Chondrocyte (in vitro differentiated cells): ENCODE data around the gene ATG13. TPM values are rescaled to one million over a fixed set of nuclear protein-coding genes. Genes with fewer than 3 reads are reported as not detected.

Source experiments
- DNase-seq: peaks from one replicate; pipeline ENCODE4 v3.0.0; 2021; ENCODE audit warnings: mixed read lengths, low spot score
- H3K27ac Mint-ChIP-seq: one replicate; pipeline ENCODE4 v1.8.0; 2021; ENCODE audit warnings: mild to moderate bottlenecking, moderate library complexity, mixed read lengths; ENCODE audit not compliant: unreplicated experiment
- H3K27me3 Mint-ChIP-seq: 2 replicates; pipeline ENCODE4 v1.8.0; 2021; ENCODE audit warnings: low read depth, mixed read lengths
- H3K36me3 Mint-ChIP-seq: 2 replicates; pipeline ENCODE4 v1.8.0; 2021; ENCODE audit warnings: low read depth, mixed read lengths
- H3K4me1 Mint-ChIP-seq: 2 replicates; pipeline ENCODE4 v1.8.0; 2021; ENCODE audit warnings: low read depth, mild to moderate bottlenecking, mixed read lengths
- H3K4me3 Mint-ChIP-seq: one replicate; pipeline ENCODE4 v1.8.0; 2021; ENCODE audit warnings: mild to moderate bottlenecking, moderate library complexity, mixed read lengths; ENCODE audit not compliant: unreplicated experiment
- H3K9me3 Mint-ChIP-seq: 2 replicates; pipeline ENCODE4 v1.8.0; 2021; ENCODE audit warnings: low read depth, mixed read lengths
- CTCF ChIP-seq: fragments of 200-600 bp; sonication (generic); IDR thresholded peaks from 2 replicates; pipeline ENCODE4 v1.5.0; 2021; ENCODE audit warnings: antibody characterized with exemption, mild to moderate bottlenecking, moderate library complexity
- total RNA-seq: library from RNA; stranded (reverse); gene quantifications from 3 replicates; pipeline ENCODE4 v1.2.1, GENCODE V29; 2021

The ATG13 gene
- total RNA-seq, 1 donor from 2014 or later = 67.1 TPM

GRCh38 chr11:46722566-46723358, 105.4 kb downstream of the ATG13 start:
- peaks cover 22% of the 10 kb centered on the region for H3K4me1 Mint-ChIP-seq
- H3K9me3 Mint-ChIP-seq = no peaks in the 10 kb centered on the region
- no peaks in the 10 kb centered on the region for H3K36me3 Mint-ChIP-seq
- DNase-seq = no peak
- no peak overlapping the region for H3K27ac Mint-ChIP-seq
- no peak for TF ChIP-seq CTCF
- H3K27me3 Mint-ChIP-seq = no peaks in the 10 kb centered on the region
- H3K4me3 Mint-ChIP-seq = no peak overlapping the region

- no peak for TF ChIP-seq CTCF
- peaks cover 18% of the 10 kb centered on the region for H3K4me1 Mint-ChIP-seq
These were observed 106.0 kb downstream of the ATG13 start for GRCh38 chr11:46723359-46723680.

GRCh38 chr11:46724088-46724487, 106.7 kb downstream of the ATG13 start:
- H3K27ac Mint-ChIP-seq = peak overlapping the region; percentile 71
- no peaks in the 10 kb centered on the region for H3K27me3 Mint-ChIP-seq
- no peak for DNase-seq
- H3K36me3 Mint-ChIP-seq = no peaks in the 10 kb centered on the region
- H3K4me1 Mint-ChIP-seq = peaks cover 14% of the 10 kb centered on the region
- no peak for TF ChIP-seq CTCF
- H3K9me3 Mint-ChIP-seq = no peaks in the 10 kb centered on the region
- no peak overlapping the region for H3K4me3 Mint-ChIP-seq

More at GRCh38 chr11:46723359-46723680, 106.0 kb downstream of the ATG13 start:
- no peak for DNase-seq
- H3K9me3 Mint-ChIP-seq = no peaks in the 10 kb centered on the region
- no peaks in the 10 kb centered on the region for H3K27me3 Mint-ChIP-seq
- no peaks in the 10 kb centered on the region for H3K36me3 Mint-ChIP-seq
- no peak overlapping the region for H3K27ac Mint-ChIP-seq
- no peak overlapping the region for H3K4me3 Mint-ChIP-seq

Other genes with a start within 250 kb of the ATG13 start
- 49.9 to 127 TPM (median 124 TPM) in 3 replicates for gene MDK, start 235.9 kb upstream of the ATG13 start, total RNA-seq
- gene CHRM4, start 225.8 kb upstream of the ATG13 start, total RNA-seq = 0.38 to 0.42 TPM in 2 of 3 replicates, not detected in the other
- 21.5 to 25.1 TPM (median 24.9 TPM) in 3 replicates for gene AMBRA1, start 23.5 kb upstream of the ATG13 start, total RNA-seq
- 4.3 to 7.3 TPM (median 5.3 TPM) in 3 replicates for gene HARBI1, start 326 bp upstream of the ATG13 start, total RNA-seq
- gene ARHGAP1, start 83.1 kb downstream of the ATG13 start, total RNA-seq = 109 to 163 TPM (median 155 TPM) in 3 replicates
- 12.3 to 15.5 TPM (median 14.6 TPM) in 3 replicates for gene ZNF408, start 83.5 kb downstream of the ATG13 start, total RNA-seq
- gene F2, start 101.7 kb downstream of the ATG13 start, total RNA-seq = 0.25 TPM in 1 of 3 replicates, not detected in the others
- 94.3 to 99.8 TPM (median 94.5 TPM) in 3 replicates for gene CKAP5, start 228.7 kb downstream of the ATG13 start, total RNA-seq